RWPE2 (cell line): ENCODE results near the gene RAB11A.
A peak's percentile ranks its signal among the peaks of the same experiment; 100 is the strongest.

Experiments used
- ATAC-seq: fragments of 200-7000 bp; cut with Tn5 transposase; 3 replicates; pipeline ENCODE4 v1.9.1; 2021; ENCODE audit warnings: low read depth
- DNase-seq: peaks from one replicate; pipeline ENCODE4 v3.0.0-alpha.2; 2020; ENCODE audit warnings: low spot score
- H3K27ac ChIP-seq: fragments of 450-650 bp; 2 replicates; pipeline ENCODE4 v1.5.1; 2017; ENCODE audit warnings: mild to moderate bottlenecking; ENCODE audit not compliant: poor library complexity, severe bottlenecking
- H3K27me3 ChIP-seq: fragments of 250-450 bp; sonication (Bioruptor Pico); 2 replicates; pipeline ENCODE4 v1.5.1; 2021; ENCODE audit warnings: mild to moderate bottlenecking, moderate library complexity; ENCODE audit not compliant: insufficient read depth, poor library complexity, severe bottlenecking
- H3K36me3 ChIP-seq: fragments of 250-450 bp; sonication (Bioruptor Pico); 2 replicates; pipeline ENCODE4 v1.5.1; 2020; ENCODE audit warnings: low read depth, mild to moderate bottlenecking, moderate library complexity
- H3K4me1 ChIP-seq: fragments of 250-450 bp; sonication (Bioruptor Pico); 2 replicates; pipeline ENCODE4 v1.5.1; 2021; ENCODE audit warnings: mild to moderate bottlenecking, moderate library complexity; ENCODE audit not compliant: insufficient read depth, poor library complexity, severe bottlenecking
- H3K4me3 ChIP-seq: fragments of 250-450 bp; sonication (Bioruptor Pico); 2 replicates; pipeline ENCODE4 v1.5.1; 2021; ENCODE audit warnings: mild to moderate bottlenecking, moderate library complexity; ENCODE audit not compliant: severe bottlenecking
- H3K9me3 ChIP-seq: fragments of 250-450 bp; sonication (Bioruptor Pico); 2 replicates; pipeline ENCODE4 v1.5.1; 2021; ENCODE audit warnings: mild to moderate bottlenecking, moderate library complexity; ENCODE audit not compliant: severe bottlenecking
- CTCF ChIP-seq: fragments of 450-650 bp; IDR thresholded peaks from one replicate; pipeline ENCODE4 v1.5.1; 2017; ENCODE audit warnings: mild to moderate bottlenecking, moderate library complexity; ENCODE audit not compliant: poor library complexity, severe bottlenecking

RAB11A gene

GRCh38 chr15:65824031-65824743, 45.1 kb upstream of the RAB11A start:
- peak; percentile 94 for ATAC-seq
- H3K27me3 ChIP-seq = no peaks in the 10 kb centered on the region
- H3K9me3 ChIP-seq = no peaks in the 10 kb centered on the region
- H3K27ac ChIP-seq = no peak overlapping the region
- peak; percentile 93 for TF ChIP-seq CTCF
- no peaks in the 10 kb centered on the region for H3K4me1 ChIP-seq
- DNase-seq = no peak
- no peaks in the 10 kb centered on the region for H3K36me3 ChIP-seq
- no peak overlapping the region for H3K4me3 ChIP-seq

- H3K9me3 ChIP-seq = no peaks in the 10 kb centered on the region
- ATAC-seq (0 out of 3 replicates have a peak, but pooled peaks have one; percentile 17), DNase-seq (no peak)
- no peaks in the 10 kb centered on the region for H3K4me1 ChIP-seq
- no peaks in the 10 kb centered on the region for H3K36me3 ChIP-seq
- no peaks in the 10 kb centered on the region for H3K27me3 ChIP-seq
- no peak overlapping the region for H3K4me3 ChIP-seq
- no peak for TF ChIP-seq CTCF
- H3K27ac ChIP-seq = no peak overlapping the region
Measured at GRCh38 chr15:65824941-65825544, 44.2 kb upstream of the RAB11A start.

GRCh38 chr15:65827065-65827464, 42.2 kb upstream of the RAB11A start:
- Histone ChIP-seq H3K27ac (no peak overlapping the region), H3K4me1 (no peaks in the 10 kb centered on the region)
- DNase-seq = no peak

GRCh38 chr15:65828585-65828984, 40.7 kb upstream of the RAB11A start:
- peaks cover 8% of the 10 kb centered on the region for H3K4me1 ChIP-seq
- no peak overlapping the region for H3K27ac ChIP-seq
- no peak overlapping the region for H3K4me3 ChIP-seq
- H3K36me3 ChIP-seq = no peaks in the 10 kb centered on the region
- no peak for TF ChIP-seq CTCF
- H3K9me3 ChIP-seq = no peaks in the 10 kb centered on the region
- DNase-seq (no peak), ATAC-seq (no peak)
- no peaks in the 10 kb centered on the region for H3K27me3 ChIP-seq

More at GRCh38 chr15:65827065-65827464, 42.2 kb upstream of the RAB11A start:
- Histone ChIP-seq H3K4me3 (no peak overlapping the region), H3K27me3 (no peaks in the 10 kb centered on the region), H3K9me3 (no peaks in the 10 kb centered on the region), H3K36me3 (no peaks in the 10 kb centered on the region)
- ATAC-seq = no peak
- no peak for TF ChIP-seq CTCF
